Lung (tissue), 12 donors: ENCODE measurements around the gene MAJIN. TPM values are rescaled to one million over a fixed set of nuclear protein-coding genes. Genes with fewer than 3 reads are reported as not detected.

Experiments
- ATAC-seq: fragments of 200-7000 bp; cut with Tn5 transposase; one replicate; pipeline ENCODE4 v1.9.1; 2020; ENCODE audit warnings: moderate number of reproducible peaks; ENCODE audit not compliant: insufficient read depth, low FRiP score
- DNase-seq, 3 donors: peaks; one replicate each; pipeline ENCODE4 v3.0.0-alpha.2; 2013 to 2017
- H3K27ac ChIP-seq, 2 donors: one replicate each; pipeline ENCODE4 v1.5.1; 2013; ENCODE audit warnings: mild to moderate bottlenecking in 2 of 2, moderate library complexity in 2 of 2, control low read depth in 1 of 2, inconsistent platforms in 1 of 2, low read depth in 1 of 2, low read length in 1 of 2
- H3K27me3 ChIP-seq, 3 donors: one replicate each; pipeline ENCODE4 v1.5.1; 2013; ENCODE audit warnings: low read length in 2 of 3; ENCODE audit not compliant: control insufficient read depth in 3 of 3, insufficient read depth in 3 of 3
- H3K36me3 ChIP-seq, 4 donors: one replicate each; pipeline ENCODE4 v1.5.1; 2013; ENCODE audit warnings: low read length in 4 of 4, mild to moderate bottlenecking in 1 of 4, moderate library complexity in 1 of 4; ENCODE audit not compliant: control insufficient read depth in 4 of 4, insufficient read depth in 4 of 4
- H3K4me1 ChIP-seq, 5 donors: one replicate each; pipeline ENCODE4 v1.5.1; 2013; ENCODE audit warnings: low read length in 5 of 5, mild to moderate bottlenecking in 2 of 5, moderate library complexity in 1 of 5; ENCODE audit not compliant: control insufficient read depth in 5 of 5, insufficient read depth in 5 of 5
- H3K4me3 ChIP-seq: one replicate; pipeline ENCODE4 v1.5.1; 2013; ENCODE audit warnings: mild to moderate bottlenecking, control low read depth, moderate library complexity
- H3K9ac ChIP-seq, 2 donors: one replicate each; pipeline ENCODE4 v1.5.1; 2013; ENCODE audit warnings: low read length in 2 of 2, control low read depth in 1 of 2; ENCODE audit not compliant: insufficient read depth in 1 of 2
- H3K9me3 ChIP-seq, 4 donors: one replicate each; pipeline ENCODE4 v1.5.1; 2013; ENCODE audit warnings: low read length in 3 of 4, mild to moderate bottlenecking in 1 of 4, moderate library complexity in 1 of 4; ENCODE audit not compliant: control insufficient read depth in 4 of 4, insufficient read depth in 3 of 4
- WGBS, 2 donors: extraction: QIAGEN DNeasy Blood & Tissue Kit; methylation state at CpG; one replicate each; pipeline ENCODE4 v1.1.7; 2013; 5-methylcytosine and 5-hydroxymethylcytosine counted together
- polyA plus RNA-seq, 2 donors: library from polyadenylated mRNA; stranded (reverse); fragments of 200-250 nt; gene quantifications; one replicate each; pipeline ENCODE4 v1.2.1, GENCODE V29; 2013
- total RNA-seq, 2 donors: library from RNA; depleted of rRNA in 1 of 2; stranded (reverse); fragments of >200 nt in 1 of 2; gene quantifications; one replicate each; pipeline ENCODE4 v1.2.1, GENCODE V29; 2014 to 2021
- TF ChIP-seq, protein P1 (sequence below): IDR thresholded peaks from 2 replicates; pipeline ENCODE4 v1.5.1; 2012; ENCODE audit warnings: mild to moderate bottlenecking; ENCODE audit errors: control extremely low read depth, extremely low read depth
- donor health status: control.
- donor health status: control.
- donor health status: Bipolar disorder and iron deficiency.
- donor health status: healthy.
- donor health status: DM: yes; HTN: yes; CAD: no.

The MAJIN gene
- total and polyA plus RNA-seq, 4 donors: 0.24 to 0.55 (median 0.39) TPM; not detected in 1

DNA sequence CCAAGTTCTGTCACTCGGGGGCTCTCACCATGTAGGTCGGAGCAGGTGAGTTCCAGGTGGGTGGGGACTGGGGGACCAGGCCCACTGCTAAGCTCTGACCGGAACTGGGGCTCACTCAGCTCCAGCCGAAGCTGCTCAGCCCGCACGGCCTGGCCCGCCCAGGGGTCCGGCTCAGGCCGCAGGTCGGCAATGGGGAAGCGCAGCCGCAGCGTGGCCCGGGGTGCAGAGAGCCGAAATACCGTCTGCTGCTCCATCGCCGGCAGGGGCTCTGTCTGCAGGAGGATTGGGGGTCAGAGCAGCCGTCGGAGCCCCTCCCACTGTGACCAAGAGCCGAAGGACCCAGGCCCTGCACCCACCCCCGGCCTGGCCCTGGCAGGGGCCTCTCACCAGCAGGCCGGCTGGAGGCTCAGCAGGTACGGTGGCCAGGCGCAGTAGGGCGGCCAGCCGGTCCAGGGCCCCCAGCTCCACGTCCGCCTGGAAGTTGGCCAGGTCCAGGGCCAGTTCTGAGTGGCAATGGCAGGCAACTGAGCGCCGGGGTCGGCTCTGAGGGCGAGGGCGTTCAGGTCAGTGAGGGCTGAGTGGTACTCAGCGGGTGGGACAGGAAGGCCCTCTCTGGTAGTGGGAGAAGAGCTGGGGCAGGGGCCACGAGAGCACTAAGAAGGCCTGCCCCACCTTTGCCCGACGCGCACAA lies 62.1 kb downstream of the MAJIN start:
- WGBS, 2 donors: 92 to 97% methylated on average over 38 to 39 of the region's 39 CpGs
- peaks cover 4 to 88% (median 20%) of the 10 kb centered on the region in 4 donors for H3K36me3 ChIP-seq

DNA sequence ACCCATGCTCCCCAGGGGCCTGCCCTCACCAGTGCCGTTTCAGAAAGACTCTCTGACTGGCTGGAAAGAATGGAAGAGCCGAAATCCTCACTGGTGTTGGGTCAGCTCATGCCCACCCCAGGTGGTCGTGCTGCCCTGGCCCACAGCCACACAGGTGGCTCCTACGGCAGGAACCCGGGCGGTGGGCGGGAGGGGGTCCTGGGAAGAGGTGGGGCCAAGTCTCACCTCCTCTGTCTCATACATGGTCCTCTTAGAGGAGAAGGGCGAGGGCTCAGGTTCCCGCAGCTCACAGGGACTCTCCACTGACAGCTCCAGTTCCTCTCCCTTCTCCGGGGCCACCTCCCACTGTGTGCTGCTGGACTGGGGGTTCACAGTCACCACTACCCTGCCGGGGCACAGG lies 63.1 kb downstream of the MAJIN start:
- Histone ChIP-seq H3K27ac (no peak overlapping the region), H3K4me1 (no peaks in the 10 kb centered on the region), H3K4me3 (no peak overlapping the region), H3K9ac (no peak overlapping the region), H3K27me3 (no peaks in the 10 kb centered on the region), H3K9me3 (no peaks in the 10 kb centered on the region), H3K36me3 (peaks cover 4 to 82% (median 20%) of the 10 kb centered on the region in 4 donors)
- TF ChIP-seq, protein P1, sequence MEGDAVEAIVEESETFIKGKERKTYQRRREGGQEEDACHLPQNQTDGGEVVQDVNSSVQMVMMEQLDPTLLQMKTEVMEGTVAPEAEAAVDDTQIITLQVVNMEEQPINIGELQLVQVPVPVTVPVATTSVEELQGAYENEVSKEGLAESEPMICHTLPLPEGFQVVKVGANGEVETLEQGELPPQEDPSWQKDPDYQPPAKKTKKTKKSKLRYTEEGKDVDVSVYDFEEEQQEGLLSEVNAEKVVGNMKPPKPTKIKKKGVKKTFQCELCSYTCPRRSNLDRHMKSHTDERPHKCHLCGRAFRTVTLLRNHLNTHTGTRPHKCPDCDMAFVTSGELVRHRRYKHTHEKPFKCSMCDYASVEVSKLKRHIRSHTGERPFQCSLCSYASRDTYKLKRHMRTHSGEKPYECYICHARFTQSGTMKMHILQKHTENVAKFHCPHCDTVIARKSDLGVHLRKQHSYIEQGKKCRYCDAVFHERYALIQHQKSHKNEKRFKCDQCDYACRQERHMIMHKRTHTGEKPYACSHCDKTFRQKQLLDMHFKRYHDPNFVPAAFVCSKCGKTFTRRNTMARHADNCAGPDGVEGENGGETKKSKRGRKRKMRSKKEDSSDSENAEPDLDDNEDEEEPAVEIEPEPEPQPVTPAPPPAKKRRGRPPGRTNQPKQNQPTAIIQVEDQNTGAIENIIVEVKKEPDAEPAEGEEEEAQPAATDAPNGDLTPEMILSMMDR: no peak
- ATAC-seq: no peak
- no peak for DNase-seq
- WGBS, 2 donors: 94 to 95% methylated on average over 11 of the region's 11 CpGs

More for the DNA sequence above, 62.1 kb downstream of the MAJIN start:
- ATAC-seq: no peak
- no peak overlapping the region for H3K9ac ChIP-seq
- H3K4me3 ChIP-seq: no peak overlapping the region
- no peak overlapping the region for H3K27ac ChIP-seq
- no peaks in the 10 kb centered on the region for H3K9me3 ChIP-seq
- no peaks in the 10 kb centered on the region for H3K4me1 ChIP-seq
- no peak for DNase-seq
- no peaks in the 10 kb centered on the region for H3K27me3 ChIP-seq
- TF ChIP-seq, protein P1: no peak

- Histone ChIP-seq H3K9ac (no peak overlapping the region), H3K4me3 (no peak overlapping the region), H3K4me1 (no peaks in the 10 kb centered on the region), H3K36me3 (peaks cover 10 to 85% (median 21%) of the 10 kb centered on the region in 4 donors), H3K9me3 (no peaks in the 10 kb centered on the region), H3K27me3 (no peaks in the 10 kb centered on the region), H3K27ac (no peak overlapping the region)
- 96 to 98% methylated on average over 12 to 13 of the region's 13 CpGs for WGBS, 2 donors
- no peak for DNase-seq
- no peak for ATAC-seq
- TF ChIP-seq, protein P1: no peak
Measured at GRCh38 chr11:64906314-64906635, 65.6 kb downstream of the MAJIN start.
